GM12878 (cell line): Measurements from ENCODE around the gene UBL4B. TPM values are rescaled to one million over a fixed set of nuclear protein-coding genes. Genes with fewer than 3 reads are reported as not detected.

Experiments
- ATAC-seq: fragments of 200-7000 bp; cut with Tn5 transposase; 3 replicates; pipeline ENCODE4 v1.9.1; 2020; ENCODE audit warnings: mild to moderate bottlenecking, moderate library complexity
- BruUV-seq: library from RNA; stranded (reverse); fragments of 400-500 nt; replicated peaks from 2 replicates; lab custom pipeline; 2021; lab: Mats Ljungman, UMichigan
- CTCF ChIA-PET: fragments of 300-600 bp; sonication (Branson Sonifier 250); formaldehyde crosslinking; extraction: SDS; loops from one replicate; lab custom pipeline; 2021; ENCODE audit warnings: inconsistent platforms; lab: Yijun Ruan, JAX
- POLR2A ChIA-PET: fragments of 350-600 bp; formaldehyde crosslinking; extraction: SDS; loops from one replicate; lab custom pipeline; 2021; ENCODE audit warnings: inconsistent platforms; lab: Charles Lee
- RAD21 ChIA-PET: fragments of 300-600 bp; sonication (Branson Sonifier 250); formaldehyde crosslinking; loops from one replicate; lab custom pipeline; 2023; ENCODE audit warnings: antibody characterized with exemption; ENCODE audit not compliant: unreplicated experiment; lab: Charles Lee
- SMC1A ChIA-PET: fragments of 300-600 bp; sonication (Branson Sonifier 250); formaldehyde crosslinking; loops from one replicate; lab custom pipeline; 2023; ENCODE audit not compliant: unreplicated experiment, uncharacterized antibody; lab: Charles Lee
- DNase-seq: peaks from one replicate; pipeline ENCODE4 v3.0.0-alpha.2; 2011; ENCODE audit warnings: low read depth, low spot score
- FAIRE-seq: peaks from 3 replicates; lab custom pipeline; 2011; peaks lifted over from hg19 to GRCh38; lab: Jason Lieb, UNC
- H2AFZ ChIP-seq: 2 replicates; pipeline ENCODE4 v1.6.0; 2011; ENCODE audit warnings: low read depth, low read length, control low read depth; ENCODE audit not compliant: control insufficient read depth
- H3K27ac ChIP-seq: 2 replicates; pipeline ENCODE4 v1.5.1; 2011; ENCODE audit warnings: control low read depth; ENCODE audit not compliant: control insufficient read depth, insufficient read depth
- H3K27me3 ChIP-seq, 2 experiments: replicated peaks in 1 of 2; 2 replicates each; pipeline versions ENCODE4 v1.6.0 to v1.6.1; 2011; ENCODE audit warnings: low read length in 1 of 2; ENCODE audit not compliant: control insufficient read depth in 2 of 2, insufficient read depth in 2 of 2
- H3K36me3 ChIP-seq, 2 experiments: 2 replicates each; pipeline ENCODE4 v1.5.1; 2011; ENCODE audit warnings: low read length in 1 of 2; ENCODE audit not compliant: control insufficient read depth in 2 of 2, insufficient read depth in 2 of 2
- H3K4me1 ChIP-seq: 2 replicates; pipeline ENCODE4 v1.6.1; 2011; ENCODE audit warnings: mild to moderate bottlenecking, low read length, moderate library complexity, mixed read lengths; ENCODE audit not compliant: control insufficient read depth, insufficient read depth
- H3K4me2 ChIP-seq: 2 replicates; pipeline ENCODE4 v1.6.0; 2011; ENCODE audit warnings: control low read depth; ENCODE audit not compliant: control insufficient read depth, insufficient read depth
- H3K4me3 ChIP-seq: fragments of 200-600 bp; sonication (generic); 2 replicates; pipeline ENCODE4 v1.5.1; 2016
- H3K79me2 ChIP-seq: 2 replicates; pipeline ENCODE4 v1.6.0; 2011; ENCODE audit warnings: low read length; ENCODE audit not compliant: control insufficient read depth, insufficient read depth
- H3K9ac ChIP-seq: 2 replicates; pipeline ENCODE4 v1.8.0; 2011; ENCODE audit warnings: low read length, control low read depth, mixed read lengths; ENCODE audit not compliant: control insufficient read depth, insufficient read depth
- H3K9me3 ChIP-seq: replicated peaks from 3 replicates; pipeline ENCODE4 v1.5.1; 2011; ENCODE audit warnings: mild to moderate bottlenecking, low read length; ENCODE audit not compliant: control insufficient read depth, insufficient read depth
- H4K20me1 ChIP-seq: 2 replicates; pipeline ENCODE4 v1.6.0; 2011; ENCODE audit not compliant: control insufficient read depth, insufficient read depth
- ATF7 ChIP-seq: fragments of 450-650 bp; IDR thresholded peaks from 2 replicates; pipeline ENCODE4 v1.6.1; 2016; ENCODE audit warnings: low read depth, mild to moderate bottlenecking
- BACH1 ChIP-seq: fragments of 450-650 bp; IDR thresholded peaks from 2 replicates; pipeline ENCODE4 v1.6.1; 2017; ENCODE audit warnings: mild to moderate bottlenecking, borderline replicate concordance
- BMI1 ChIP-seq: fragments of 450-650 bp; IDR thresholded peaks from 2 replicates; pipeline ENCODE4 v1.6.1; 2016; ENCODE audit warnings: mild to moderate bottlenecking, moderate library complexity, borderline replicate concordance
- BRCA1 ChIP-seq: IDR thresholded peaks from 2 replicates; pipeline ENCODE4 v1.6.1; 2011; ENCODE audit warnings: low read depth, low read length, improper control_type of control experiment
- NR2C1 ChIP-seq: fragments of 450-650 bp; IDR thresholded peaks from 2 replicates; pipeline ENCODE4 v1.6.1; 2017; ENCODE audit warnings: antibody characterized with exemption, mild to moderate bottlenecking, moderate library complexity
- POU2F2 ChIP-seq: IDR thresholded peaks from 3 replicates; pipeline ENCODE4 v1.6.1; 2011; ENCODE audit warnings: low read depth, mild to moderate bottlenecking, low read length, borderline replicate concordance
- SIN3A ChIP-seq: IDR thresholded peaks from 2 replicates; pipeline ENCODE4 v1.6.1; 2012; ENCODE audit warnings: low read depth, low read length, improper control_type of control experiment
- SMAD5 ChIP-seq: IDR thresholded peaks from 2 replicates; pipeline ENCODE4 v1.6.1; 2016; ENCODE audit warnings: antibody characterized with exemption, low read depth
- SMARCA5 ChIP-seq: fragments of 450-650 bp; IDR thresholded peaks from 2 replicates; pipeline ENCODE4 v1.6.1; 2017; ENCODE audit warnings: mild to moderate bottlenecking
- SP1 ChIP-seq: IDR thresholded peaks from one replicate; pipeline ENCODE4 v1.6.1; 2011; ENCODE audit warnings: low read depth, low read length
- SREBF2 ChIP-seq: IDR thresholded peaks from 2 replicates; pipeline ENCODE4 v1.6.1; 2012; ENCODE audit warnings: mild to moderate bottlenecking, low read length
- TARDBP ChIP-seq: IDR thresholded peaks from 2 replicates; pipeline ENCODE4 v1.6.1; 2016; ENCODE audit warnings: borderline replicate concordance
- TBL1XR1 ChIP-seq: IDR thresholded peaks from 2 replicates; pipeline ENCODE4 v1.6.1; 2012; ENCODE audit warnings: low read depth, low read length, improper control_type of control experiment
- ZNF24 ChIP-seq: fragments of 450-650 bp; IDR thresholded peaks from 2 replicates; pipeline ENCODE4 v1.6.1; 2017; ENCODE audit warnings: antibody characterized with exemption, mild to moderate bottlenecking
- WGBS: methylation state at CpG from one replicate; pipeline ENCODE4 v1.1.6; 2016; ENCODE audit warnings: low lambda C conversion rate; ENCODE audit not compliant: insufficient replicate concordance, insufficient coverage; ENCODE audit errors: missing lambda C conversion rate; 5-methylcytosine and 5-hydroxymethylcytosine counted together
- in situ Hi-C: fragments of 300-500 bp; cut with MboI; formaldehyde crosslinking; loops from 9 replicates; pipeline ENCODE4 v1.14.3; 2018; ENCODE audit warnings: mixed read lengths
- intact Hi-C: fragments of 100-400 bp; cut with micrococcal nuclease; formaldehyde crosslinking; loops from one replicate; pipeline ENCODE4 v1.14.2; 2022; ENCODE audit not compliant: unreplicated experiment
- polyA plus RNA-seq, 11 experiments: library from polyadenylated mRNA; depleted of rRNA in 4 of 11; unstranded in 6 of 11; stranded (reverse) in 5 of 11; fragments of >200 nt; fragmentation: Nextera tagmentation in 4 of 11; fragmentation: Illumina TruSeq in 1 of 11; extraction: Ambion mirVana in 4 of 11; extraction: Trizol in 1 of 11; gene quantifications; 1 replicate in 1 of 11; 2 replicates in 10 of 11; pipeline versions ENCODE4 v1.2.1 to v1.2.3, GENCODE V29; 2011 to 2016; ENCODE audit warnings: inconsistent platforms in 2 of 11, missing spikeins in 2 of 11, low read depth in 1 of 11
- total RNA-seq, 4 experiments: library from RNA; depleted of rRNA in 3 of 4; stranded (reverse); fragments of >200 nt in 3 of 4; fragmentation: Illumina TruSeq in 1 of 4; extraction: Trizol in 1 of 4; gene quantifications; 2 replicates each; pipeline versions ENCODE4 v1.2.1 to v1.2.3, GENCODE V29; 2013 to 2021
- TF ChIP-seq, protein P1 (sequence below): fragments of 450-650 bp; formaldehyde crosslinking; IDR thresholded peaks from 2 replicates; pipeline ENCODE4 v1.4.0; 2020; ENCODE audit warnings: mild to moderate bottlenecking, moderate library complexity
- TF ChIP-seq, protein P2 (sequence below): fragments of 150-350 bp; IDR thresholded peaks from 2 replicates; pipeline ENCODE4 v1.6.1; 2014; ENCODE audit warnings: mild to moderate bottlenecking, low read depth, low read length
- TF ChIP-seq, protein P3 (sequence below): fragments of 450-650 bp; IDR thresholded peaks from 2 replicates; pipeline ENCODE4 v1.6.1; 2018; ENCODE audit warnings: borderline replicate concordance, mild to moderate bottlenecking; ENCODE audit not compliant: partially characterized antibody

UBL4B gene
- total and polyA plus RNA-seq, 10 of the 15 experiments (the other 5 are each of a cell fraction or from before 2014, with no cell fraction given) = 0.06 to 0.15 TPM; not detected in 8

DNA sequence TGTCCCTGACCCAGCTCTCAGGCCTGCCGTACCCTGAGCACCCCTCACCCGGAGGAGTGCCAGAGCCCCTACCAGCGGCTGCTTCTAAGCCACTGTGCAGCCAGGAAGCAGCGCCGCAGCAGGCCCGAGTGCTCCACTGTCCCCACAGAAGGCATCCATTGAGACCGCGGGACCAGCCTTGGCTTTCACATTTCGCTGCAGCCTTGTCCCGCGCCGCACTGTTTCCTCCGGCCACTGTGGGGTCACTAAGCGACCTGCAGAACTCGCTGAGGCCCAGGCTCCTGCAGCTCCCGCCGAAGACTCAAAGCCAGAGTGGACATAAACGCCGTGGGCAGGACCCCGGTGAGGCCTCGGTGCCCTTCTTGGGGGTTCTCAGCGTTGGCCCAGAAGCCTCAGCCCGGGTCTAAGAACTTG lies 44.8 kb upstream of the UBL4B start:
- ChIA-PET POLR2A (no interaction called here), CTCF (no interaction called here), SMC1A (no interaction called here), RAD21 (no interaction called here)
- in situ Hi-C loops = no loop called here
- no peak overlapping the region for H3K4me3 ChIP-seq
- DNase-seq (no peak), FAIRE-seq (no peak), ATAC-seq (no peak)
- H3K27ac ChIP-seq = no peak overlapping the region
- intact Hi-C loops = no loop called here
- H3K4me2 ChIP-seq = no peak overlapping the region
- no peaks in the 10 kb centered on the region for H3K79me2 ChIP-seq
- no peak overlapping the region for H3K9ac ChIP-seq
- no TSS peak for BruUV-seq
- H3K27me3 ChIP-seq = peaks cover 28 to 36% of the 10 kb centered on the region in 2 experiments
- no peak overlapping the region for H2AFZ ChIP-seq
- no peak for TF ChIP-seq SREBF2
- no peak for TF ChIP-seq SMAD5
- TF ChIP-seq BMI1 = no peak
- TF ChIP-seq, protein P1, sequence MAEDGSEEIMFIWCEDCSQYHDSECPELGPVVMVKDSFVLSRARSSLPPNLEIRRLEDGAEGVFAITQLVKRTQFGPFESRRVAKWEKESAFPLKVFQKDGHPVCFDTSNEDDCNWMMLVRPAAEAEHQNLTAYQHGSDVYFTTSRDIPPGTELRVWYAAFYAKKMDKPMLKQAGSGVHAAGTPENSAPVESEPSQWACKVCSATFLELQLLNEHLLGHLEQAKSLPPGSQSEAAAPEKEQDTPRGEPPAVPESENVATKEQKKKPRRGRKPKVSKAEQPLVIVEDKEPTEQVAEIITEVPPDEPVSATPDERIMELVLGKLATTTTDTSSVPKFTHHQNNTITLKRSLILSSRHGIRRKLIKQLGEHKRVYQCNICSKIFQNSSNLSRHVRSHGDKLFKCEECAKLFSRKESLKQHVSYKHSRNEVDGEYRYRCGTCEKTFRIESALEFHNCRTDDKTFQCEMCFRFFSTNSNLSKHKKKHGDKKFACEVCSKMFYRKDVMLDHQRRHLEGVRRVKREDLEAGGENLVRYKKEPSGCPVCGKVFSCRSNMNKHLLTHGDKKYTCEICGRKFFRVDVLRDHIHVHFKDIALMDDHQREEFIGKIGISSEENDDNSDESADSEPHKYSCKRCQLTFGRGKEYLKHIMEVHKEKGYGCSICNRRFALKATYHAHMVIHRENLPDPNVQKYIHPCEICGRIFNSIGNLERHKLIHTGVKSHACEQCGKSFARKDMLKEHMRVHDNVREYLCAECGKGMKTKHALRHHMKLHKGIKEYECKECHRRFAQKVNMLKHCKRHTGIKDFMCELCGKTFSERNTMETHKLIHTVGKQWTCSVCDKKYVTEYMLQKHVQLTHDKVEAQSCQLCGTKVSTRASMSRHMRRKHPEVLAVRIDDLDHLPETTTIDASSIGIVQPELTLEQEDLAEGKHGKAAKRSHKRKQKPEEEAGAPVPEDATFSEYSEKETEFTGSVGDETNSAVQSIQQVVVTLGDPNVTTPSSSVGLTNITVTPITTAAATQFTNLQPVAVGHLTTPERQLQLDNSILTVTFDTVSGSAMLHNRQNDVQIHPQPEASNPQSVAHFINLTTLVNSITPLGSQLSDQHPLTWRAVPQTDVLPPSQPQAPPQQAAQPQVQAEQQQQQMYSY (CRISPR knock-in tag) = no peak
- TF ChIP-seq, protein P2, sequence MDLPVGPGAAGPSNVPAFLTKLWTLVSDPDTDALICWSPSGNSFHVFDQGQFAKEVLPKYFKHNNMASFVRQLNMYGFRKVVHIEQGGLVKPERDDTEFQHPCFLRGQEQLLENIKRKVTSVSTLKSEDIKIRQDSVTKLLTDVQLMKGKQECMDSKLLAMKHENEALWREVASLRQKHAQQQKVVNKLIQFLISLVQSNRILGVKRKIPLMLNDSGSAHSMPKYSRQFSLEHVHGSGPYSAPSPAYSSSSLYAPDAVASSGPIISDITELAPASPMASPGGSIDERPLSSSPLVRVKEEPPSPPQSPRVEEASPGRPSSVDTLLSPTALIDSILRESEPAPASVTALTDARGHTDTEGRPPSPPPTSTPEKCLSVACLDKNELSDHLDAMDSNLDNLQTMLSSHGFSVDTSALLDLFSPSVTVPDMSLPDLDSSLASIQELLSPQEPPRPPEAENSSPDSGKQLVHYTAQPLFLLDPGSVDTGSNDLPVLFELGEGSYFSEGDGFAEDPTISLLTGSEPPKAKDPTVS = no peak
- no peak for TF ChIP-seq NR2C1
- TF ChIP-seq SIN3A = no peak
- TF ChIP-seq SMARCA5 = no peak
- no peak for TF ChIP-seq BACH1
- TF ChIP-seq SP1 = no peak
- no peak for TF ChIP-seq TBL1XR1
- no peak for TF ChIP-seq POU2F2
- TF ChIP-seq BRCA1 = no peak
- TF ChIP-seq, protein P3, sequence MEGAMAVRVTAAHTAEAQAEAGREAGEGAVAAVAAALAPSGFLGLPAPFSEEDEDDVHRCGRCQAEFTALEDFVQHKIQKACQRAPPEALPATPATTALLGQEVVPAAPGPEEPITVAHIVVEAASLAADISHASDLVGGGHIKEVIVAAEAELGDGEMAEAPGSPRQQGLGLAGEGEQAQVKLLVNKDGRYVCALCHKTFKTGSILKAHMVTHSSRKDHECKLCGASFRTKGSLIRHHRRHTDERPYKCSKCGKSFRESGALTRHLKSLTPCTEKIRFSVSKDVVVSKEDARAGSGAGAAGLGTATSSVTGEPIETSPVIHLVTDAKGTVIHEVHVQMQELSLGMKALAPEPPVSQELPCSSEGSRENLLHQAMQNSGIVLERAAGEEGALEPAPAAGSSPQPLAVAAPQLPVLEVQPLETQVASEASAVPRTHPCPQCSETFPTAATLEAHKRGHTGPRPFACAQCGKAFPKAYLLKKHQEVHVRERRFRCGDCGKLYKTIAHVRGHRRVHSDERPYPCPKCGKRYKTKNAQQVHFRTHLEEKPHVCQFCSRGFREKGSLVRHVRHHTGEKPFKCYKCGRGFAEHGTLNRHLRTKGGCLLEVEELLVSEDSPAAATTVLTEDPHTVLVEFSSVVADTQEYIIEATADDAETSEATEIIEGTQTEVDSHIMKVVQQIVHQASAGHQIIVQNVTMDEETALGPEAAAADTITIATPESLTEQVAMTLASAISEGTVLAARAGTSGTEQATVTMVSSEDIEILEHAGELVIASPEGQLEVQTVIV = no peak
- TF ChIP-seq ZNF24 = no peak
- no peak for TF ChIP-seq TARDBP
- no peak for TF ChIP-seq ATF7
- no peaks in the 10 kb centered on the region for H3K9me3 ChIP-seq
- H4K20me1 ChIP-seq = peaks cover 7% of the 10 kb centered on the region
- no peaks in the 10 kb centered on the region for H3K4me1 ChIP-seq
- 63% methylated on average over 23 of the region's 23 CpGs for WGBS
- no peaks in the 10 kb centered on the region for H3K36me3 ChIP-seq
